Measurements from ENCODE around the gene MAP2K4. TPM values are rescaled to one million over a fixed set of nuclear protein-coding genes. Genes with fewer than 3 reads are reported as not detected.

Gene MAP2K4
- total RNA-seq, 4 donors from 2014 or later = 21.0 to 26.7 (median 25.1) TPM

DNA sequence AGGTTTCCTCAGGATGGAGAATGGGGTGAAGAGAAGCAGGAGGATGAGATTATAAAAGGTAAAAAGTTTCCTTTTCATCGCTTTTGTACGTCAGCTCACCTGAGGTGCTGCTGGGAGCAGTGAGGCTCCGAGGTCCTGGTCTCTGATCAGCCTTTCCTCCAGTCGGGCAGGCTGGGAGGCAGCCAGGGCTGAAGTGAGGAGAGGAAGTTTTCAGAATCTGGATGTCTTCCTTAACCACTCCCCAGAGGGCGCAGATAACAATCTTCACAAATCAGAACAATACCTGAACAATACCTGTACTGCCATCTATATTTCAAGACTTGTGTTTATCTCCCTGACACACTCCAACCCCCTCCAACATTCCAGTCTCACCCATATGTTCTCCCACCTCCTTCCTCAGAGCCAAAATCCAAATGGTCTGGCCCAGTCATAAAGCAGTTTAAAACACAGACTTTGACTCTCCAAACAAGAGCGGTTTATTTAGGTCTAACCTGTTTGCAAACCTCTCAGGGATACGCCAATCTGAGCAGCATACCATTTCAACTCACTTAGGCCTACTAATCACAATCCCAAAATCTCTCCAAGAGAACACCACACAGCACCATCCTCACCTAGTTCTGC, 30.2 kb upstream of the MAP2K4 start:
- ATAC-seq (ENCODE audit: low FRiP score) (no peak), DNase-seq (ENCODE audit: low spot score) (no peak)
- TF ChIP-seq, protein P1, sequence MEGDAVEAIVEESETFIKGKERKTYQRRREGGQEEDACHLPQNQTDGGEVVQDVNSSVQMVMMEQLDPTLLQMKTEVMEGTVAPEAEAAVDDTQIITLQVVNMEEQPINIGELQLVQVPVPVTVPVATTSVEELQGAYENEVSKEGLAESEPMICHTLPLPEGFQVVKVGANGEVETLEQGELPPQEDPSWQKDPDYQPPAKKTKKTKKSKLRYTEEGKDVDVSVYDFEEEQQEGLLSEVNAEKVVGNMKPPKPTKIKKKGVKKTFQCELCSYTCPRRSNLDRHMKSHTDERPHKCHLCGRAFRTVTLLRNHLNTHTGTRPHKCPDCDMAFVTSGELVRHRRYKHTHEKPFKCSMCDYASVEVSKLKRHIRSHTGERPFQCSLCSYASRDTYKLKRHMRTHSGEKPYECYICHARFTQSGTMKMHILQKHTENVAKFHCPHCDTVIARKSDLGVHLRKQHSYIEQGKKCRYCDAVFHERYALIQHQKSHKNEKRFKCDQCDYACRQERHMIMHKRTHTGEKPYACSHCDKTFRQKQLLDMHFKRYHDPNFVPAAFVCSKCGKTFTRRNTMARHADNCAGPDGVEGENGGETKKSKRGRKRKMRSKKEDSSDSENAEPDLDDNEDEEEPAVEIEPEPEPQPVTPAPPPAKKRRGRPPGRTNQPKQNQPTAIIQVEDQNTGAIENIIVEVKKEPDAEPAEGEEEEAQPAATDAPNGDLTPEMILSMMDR (IDR thresholded peaks at IDR 0.05) = no peak

DNA sequence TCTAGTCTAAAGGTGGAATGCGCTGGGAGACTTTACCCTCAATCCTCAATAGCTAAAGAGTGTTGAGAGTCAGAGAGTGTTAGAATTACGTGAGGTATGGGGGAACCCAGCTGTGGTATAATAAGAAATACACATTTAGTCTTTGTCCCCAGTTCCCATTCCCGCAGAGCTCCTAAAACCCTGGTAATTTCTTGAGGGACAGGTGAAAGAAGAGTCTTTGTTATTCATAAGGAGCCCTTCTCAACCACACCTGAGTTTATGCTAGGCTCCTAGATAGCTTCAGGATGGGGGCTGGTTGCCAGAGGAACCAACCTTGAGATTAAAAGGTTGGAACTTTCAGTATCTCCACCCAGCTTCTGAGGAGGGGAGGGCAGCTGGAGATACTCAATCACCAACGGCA, 29.2 kb upstream of the MAP2K4 start:
- ATAC-seq (ENCODE audit: low FRiP score) = no peak
- DNase-seq (ENCODE audit: low spot score) = no peak
- TF ChIP-seq, protein P1 (IDR thresholded peaks at IDR 0.05) = no peak

DNA sequence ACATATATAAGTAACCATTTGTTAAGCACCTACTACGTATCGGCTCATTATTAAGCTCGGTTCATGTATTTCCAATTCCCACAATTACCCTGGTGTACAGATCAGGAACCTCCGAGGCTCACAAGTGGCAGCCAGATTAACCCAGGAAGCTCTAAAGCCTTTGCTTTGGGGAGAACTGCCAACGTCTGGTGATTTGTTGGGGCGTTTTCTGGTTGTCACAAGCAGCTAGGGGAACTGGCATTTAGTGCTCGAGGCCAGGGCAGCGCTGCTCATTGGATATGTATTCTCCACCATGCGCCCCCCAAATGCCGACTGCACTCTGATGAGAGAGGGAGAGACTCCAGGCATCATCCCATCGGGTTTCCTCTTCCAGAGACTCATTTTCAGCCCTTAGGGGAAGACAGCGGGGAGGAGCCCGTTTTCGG, 23.9 kb upstream of the MAP2K4 start:
- DNase-seq (ENCODE audit: low spot score) (peak; percentile 28), ATAC-seq (ENCODE audit: low FRiP score) (peak; percentile 10)
- TF ChIP-seq, protein P1 (IDR thresholded peaks at IDR 0.05) = no peak

DNA sequence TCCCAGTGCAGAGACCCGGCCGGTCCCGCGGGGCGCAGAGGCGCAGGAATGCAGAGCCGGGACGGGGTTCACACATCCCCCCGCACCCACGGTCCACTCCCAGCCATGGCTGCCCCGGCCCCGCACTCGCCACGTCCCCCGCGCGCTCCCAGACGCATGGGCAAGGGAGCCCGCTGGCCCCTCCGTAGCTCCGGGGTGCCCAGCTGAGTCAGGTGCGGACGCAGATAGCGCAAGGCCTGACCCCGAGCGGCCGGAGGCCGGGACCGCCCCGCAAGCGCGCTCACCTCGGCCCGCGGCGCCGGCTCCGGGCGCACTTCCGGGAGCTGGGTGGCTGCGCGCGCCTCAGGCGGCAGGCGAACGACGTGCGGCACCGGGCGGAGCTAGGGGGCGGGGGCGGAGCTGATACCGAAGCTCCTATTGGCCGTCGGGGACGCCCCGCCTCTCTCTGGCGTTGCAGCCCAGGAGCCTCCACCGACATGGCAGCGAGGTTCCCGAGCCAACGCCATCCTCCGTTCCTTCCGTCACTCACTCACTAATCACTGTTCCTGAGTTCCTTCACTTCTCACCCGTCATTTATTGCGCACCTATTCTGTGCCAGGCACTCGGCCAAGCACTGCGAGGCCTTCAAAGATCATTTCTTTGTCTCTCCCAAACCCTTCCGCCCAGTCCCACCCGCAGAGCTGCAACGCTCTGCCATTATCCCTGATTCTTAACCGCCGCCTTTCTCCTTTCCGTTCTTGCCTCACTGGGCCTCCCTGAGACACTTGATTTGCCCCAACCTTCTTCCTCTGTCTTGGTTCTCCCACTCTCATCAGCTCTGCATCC, 23.3 kb upstream of the MAP2K4 start, which contains the start of gene ZNF18:
TSS of gene ZNF18 (minus strand) at position 329 of the 825 bp plus-strand sequence. CDS start 4,646 bp downstream, outside the sequence.
- peak; percentile 99 for ATAC-seq (ENCODE audit: low FRiP score)
- TF ChIP-seq, protein P1 (IDR thresholded peaks at IDR 0.05) = no peak

DNA sequence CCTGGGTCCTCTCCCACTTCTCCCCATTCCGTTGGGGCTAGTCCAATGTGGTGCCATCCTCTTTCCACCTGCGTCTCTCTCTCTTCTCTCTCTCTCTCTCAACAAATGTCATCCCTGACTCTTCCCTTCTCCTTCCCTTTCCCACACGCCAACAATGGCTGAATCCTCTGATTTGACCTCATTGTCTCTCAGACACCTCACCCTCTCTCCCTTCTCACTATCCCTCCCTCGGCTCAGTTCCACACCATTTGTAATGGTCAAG, 22.8 kb upstream of the MAP2K4 start:
- TF ChIP-seq, protein P1 (IDR thresholded peaks at IDR 0.05) = no peak
- no peak for ATAC-seq (ENCODE audit: low FRiP score)

More for the DNA sequence above, 23.3 kb upstream of the MAP2K4 start, which contains the start of gene ZNF18:
- DNase-seq (ENCODE audit: low spot score) = peak; percentile 89

DNA sequence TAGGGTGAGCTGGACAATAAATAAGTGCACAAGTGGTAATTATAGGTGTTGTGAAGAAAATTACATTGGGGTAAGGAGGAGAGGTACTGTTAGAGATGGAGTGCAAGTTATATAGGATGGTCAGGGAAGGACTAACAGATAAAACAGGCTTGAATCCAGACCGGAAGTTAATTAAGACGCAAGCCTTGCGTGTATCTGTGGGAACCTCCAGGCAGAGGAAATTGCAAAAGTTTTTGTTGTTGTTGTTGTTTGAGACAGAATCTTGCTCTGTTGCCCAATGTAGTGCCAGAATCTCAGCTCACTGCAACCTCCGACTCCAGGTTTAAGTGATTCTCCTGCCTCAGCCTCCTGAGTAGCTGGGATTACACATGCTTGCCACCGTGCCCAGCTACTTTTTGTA, 21.0 kb upstream of the MAP2K4 start:
- DNase-seq (ENCODE audit: low spot score) (no peak), ATAC-seq (ENCODE audit: low FRiP score) (no peak)
- TF ChIP-seq, protein P1 (IDR thresholded peaks at IDR 0.05) = no peak

More for the DNA sequence above, 22.8 kb upstream of the MAP2K4 start:
- DNase-seq (ENCODE audit: low spot score) = no peak
